Measurements from ENCODE around the gene CDKL2.
A peak's percentile ranks its signal among the peaks of the same experiment; 100 is the strongest.
"Not testable (repeated sequence)": the region's sequence is repeated elsewhere in the genome, so short reads cannot be mapped to it uniquely, and the experiment has no call there.

The CDKL2 gene

DNA sequence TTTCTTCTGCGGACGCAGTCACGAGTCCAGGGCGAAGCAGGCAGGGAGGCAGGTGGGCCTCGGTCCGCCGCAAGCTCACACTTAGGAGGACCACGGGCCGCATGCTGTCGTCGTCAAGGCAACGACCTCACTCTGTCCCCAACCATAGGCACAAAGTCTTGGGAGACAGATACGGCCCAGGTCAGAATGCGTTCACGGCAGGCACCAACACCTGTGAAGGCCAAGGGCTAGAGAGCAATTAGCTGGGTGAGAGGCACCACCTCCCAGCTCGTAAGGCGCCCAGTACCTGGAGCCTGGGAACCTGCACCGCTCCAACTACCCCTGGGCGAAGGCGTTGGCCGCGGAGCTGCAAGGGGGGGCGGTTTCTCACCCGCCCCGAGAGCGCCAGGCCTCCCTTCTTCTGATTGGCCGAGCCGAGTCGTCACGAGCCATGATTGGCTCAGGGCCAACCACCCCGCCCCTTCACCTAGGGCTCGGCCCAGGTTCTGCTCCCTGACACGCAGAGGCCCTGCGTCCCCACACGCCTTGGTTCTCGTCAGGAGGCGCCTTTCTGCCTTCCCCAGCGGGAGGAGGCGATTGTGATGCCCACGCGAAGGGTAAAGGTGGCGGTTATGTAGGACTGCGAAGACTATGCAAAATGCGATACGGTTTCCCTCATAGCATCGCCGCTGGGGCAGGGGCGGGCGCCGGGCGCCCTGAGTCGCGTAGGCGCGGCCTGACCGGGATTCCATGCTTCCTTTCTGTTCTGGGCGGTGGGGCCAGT is at the start of gene CDKL2:
TSS of gene CDKL2 (minus strand) at position 355 of the 763 bp plus-strand sequence. CDS start 4,540 bp downstream, outside the sequence.
- peak; percentile 80 for DNase-seq (ENCODE audit: low spot score)

DNA sequence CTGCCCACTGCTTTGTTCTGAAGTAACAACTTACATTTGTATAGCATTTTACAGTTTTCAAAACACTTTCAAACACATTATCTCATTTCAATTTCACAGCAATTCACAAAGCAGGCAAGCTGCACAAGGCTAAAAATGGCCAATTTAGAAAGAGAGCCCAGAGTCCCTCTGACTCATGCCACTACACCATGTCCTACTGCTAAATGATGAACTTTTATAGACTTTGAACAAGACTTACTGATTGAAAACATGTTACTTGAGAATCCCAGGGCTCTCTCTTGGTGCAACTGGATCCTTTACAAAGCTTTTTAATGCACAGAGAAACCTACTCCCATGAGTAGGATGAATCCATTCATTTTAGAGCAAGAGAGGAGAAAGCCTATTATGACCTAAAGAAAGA is 48.6 kb upstream of the CDKL2 start:
- no peak for DNase-seq (ENCODE audit: low spot score)

DNA sequence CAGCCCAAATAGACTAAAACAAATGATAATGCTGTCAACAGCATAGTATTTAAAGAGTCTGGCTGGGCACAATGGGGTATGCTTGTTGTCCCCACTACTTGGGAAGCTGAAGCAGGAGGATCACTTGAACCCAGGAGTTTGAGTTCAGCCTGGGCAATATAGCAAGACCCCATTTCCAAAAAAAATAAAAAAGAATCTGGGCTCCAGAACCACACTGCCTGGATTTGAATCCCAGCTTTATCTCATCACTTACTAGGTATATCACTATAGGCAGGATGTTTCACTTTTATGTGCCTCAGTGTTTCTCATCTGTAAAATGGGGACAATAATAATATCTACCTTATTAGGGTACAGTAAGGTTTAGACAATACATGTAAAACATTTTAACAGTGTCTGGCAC is 48.1 kb upstream of the CDKL2 start:
- DNase-seq (ENCODE audit: low spot score) = no peak

DNA sequence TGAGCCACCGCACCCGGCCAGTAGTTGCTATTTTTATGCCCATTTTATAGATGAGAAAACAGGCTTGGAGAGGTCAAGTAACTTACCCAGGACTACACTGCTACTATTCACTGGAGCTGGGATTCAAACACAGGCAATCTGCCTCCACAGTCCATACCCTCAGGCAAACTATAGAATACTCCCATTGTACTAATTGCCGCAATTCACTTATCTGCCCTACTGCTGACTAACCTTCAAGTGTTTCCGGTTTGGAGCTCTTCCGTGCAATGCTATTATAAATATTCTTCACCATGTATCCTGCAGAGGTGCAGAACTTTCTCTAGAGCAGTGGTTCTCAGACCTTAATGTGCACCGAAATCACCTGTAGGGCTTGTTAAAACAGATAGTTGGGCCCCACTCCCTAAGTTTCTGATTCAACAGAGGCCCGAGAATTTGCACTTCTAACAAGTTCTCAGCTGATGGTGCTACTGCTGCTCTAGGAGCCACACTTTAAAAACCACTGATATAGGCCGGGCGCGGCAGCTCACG is 44.7 kb upstream of the CDKL2 start:
- DNase-seq (ENCODE audit: low spot score) = no peak

DNA sequence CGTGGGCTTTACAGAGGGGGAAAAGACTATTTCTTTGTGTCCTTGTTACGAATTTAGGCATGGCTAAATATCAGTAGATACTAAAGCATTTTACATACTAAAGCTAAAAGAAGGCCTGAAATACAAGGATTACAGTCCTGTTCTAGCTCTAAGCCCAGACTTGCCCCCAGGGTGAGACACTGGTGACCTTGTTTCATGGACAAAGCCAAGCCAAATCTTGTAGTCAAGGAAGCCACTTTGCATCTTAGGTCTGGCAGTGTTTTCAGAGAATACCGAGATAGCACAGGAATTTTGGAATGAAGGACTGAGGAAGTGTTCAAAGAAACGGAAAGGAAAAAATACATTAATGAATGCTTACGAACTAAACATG is 43.6 kb upstream of the CDKL2 start:
- DNase-seq (ENCODE audit: low spot score) = no peak

DNA sequence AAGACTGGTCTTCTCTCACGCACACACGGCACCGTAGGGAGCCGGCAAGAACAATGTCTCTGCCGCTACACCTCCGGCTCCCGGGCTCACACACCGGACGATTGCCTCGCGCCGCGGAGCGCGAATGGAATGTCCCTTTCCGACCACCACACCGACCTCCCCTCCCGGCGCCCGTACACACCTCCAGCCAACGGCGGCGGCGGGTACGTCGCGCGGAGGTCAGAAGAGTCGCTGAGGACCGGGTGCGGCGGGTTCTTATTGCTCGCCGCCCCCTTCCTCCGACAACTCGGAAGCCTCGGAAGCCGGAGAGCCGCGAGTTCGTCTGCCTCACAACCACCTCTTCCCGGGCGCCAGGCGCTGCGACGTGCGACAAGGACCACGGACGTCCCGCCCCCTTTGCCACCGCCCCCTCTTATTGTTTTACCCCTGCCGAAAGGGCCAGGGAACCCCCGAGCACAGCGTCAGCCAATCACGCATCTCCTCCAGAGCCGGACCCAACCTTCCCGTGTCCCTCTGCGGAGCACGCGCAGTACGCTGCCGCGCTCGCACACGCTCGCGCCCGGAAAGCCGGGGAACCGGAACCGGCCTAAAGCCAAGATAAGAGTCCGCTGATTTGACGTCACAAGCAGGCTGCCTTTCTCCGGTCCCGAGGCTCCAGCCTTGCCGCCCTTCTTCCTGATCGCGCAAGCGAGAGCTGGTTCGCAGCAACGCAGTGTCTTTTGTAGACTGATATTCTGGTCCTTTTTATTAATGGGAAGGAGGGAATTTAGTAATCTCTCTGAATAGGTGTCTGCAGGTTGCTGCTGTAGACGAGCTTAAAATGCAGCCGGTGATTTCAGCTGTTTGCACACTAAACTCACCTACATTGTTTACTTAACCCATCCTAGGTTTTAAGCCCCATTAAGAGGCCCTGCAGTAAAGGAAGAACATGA is 43.0 kb upstream of the CDKL2 start, which contains the start of gene G3BP2:
TSS of gene G3BP2 (minus strand) at position 385 of the 932 bp plus-strand sequence. CDS start 11,386 bp downstream, outside the sequence.
- peak; percentile 99 for DNase-seq (ENCODE audit: low spot score)

DNA sequence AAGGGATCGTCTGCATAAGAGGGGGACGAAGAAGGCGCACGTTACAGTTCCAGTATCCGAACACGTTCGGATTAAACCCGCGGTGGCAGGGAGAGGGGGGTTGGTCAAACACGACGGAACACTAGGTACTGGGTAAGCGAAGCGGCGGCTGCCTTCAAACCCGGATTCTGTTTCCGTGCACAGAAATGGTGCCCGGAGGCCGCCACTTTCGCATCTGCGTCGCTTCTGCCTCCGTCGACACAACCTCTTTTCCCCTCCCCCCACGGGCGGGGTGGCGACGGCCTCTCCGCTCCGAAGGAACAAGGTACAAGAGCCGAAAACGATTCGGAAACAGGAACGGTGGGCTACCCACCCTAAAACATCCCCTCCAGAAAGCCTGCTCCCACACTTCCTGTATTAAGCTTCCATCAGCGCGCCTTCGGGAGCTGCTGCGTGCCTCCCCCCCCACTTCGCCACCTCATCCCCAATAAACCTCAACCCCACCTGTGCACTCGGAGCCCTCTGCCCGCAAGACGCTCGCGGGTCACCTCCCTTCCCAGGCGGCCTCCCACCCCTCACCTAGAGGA is 42.2 kb upstream of the CDKL2 start:
- DNase-seq (ENCODE audit: low spot score) = peak; percentile 62

DNA sequence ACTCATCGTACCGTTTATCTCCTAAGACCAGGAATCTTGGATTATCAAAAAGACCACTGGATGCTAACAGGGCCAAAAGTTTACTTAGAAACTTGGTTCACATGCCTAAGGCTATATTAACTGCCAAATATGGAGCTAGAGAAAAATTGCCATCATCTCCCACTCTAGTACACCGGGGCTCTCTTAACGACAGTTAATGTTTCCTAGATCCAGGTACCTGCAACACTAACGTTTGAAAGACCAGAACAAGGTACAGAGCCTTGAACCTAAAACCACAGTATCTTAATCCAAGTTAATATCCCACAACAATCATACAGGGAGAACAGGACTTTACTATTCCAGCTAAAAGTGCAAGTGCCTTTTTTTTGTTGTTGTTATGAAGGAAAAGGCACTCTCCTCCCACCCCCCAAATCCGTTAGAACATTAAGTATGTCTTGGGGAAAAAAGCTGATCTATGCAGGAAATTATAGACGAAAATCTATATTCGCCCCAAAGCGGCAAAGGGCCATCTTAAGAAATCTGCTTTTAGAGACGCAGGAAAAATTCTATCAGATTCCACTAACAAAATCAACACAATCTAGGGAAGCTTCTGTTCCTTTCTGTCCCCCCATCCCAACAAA is 41.6 kb upstream of the CDKL2 start:
- no peak for DNase-seq (ENCODE audit: low spot score)

DNA sequence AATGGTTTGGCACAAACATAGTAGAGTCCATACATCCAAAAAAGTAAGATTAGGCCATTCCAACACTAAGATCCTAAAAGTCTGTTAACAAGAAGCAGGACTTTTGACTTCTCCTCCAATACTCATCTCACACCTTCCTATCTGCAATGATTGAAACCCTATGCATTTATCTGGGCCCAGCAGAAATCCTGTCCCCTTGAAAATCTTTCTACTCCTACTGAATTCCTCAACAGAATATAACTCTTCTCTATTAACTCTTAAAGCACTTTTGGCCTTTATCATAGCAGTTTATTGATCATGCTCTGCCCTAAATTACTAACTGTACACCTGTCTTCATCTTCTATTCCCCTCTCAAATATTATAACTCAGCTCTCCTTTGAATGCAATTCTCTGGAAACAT is 38.3 kb upstream of the CDKL2 start:
- no peak for DNase-seq (ENCODE audit: low spot score)

DNA sequence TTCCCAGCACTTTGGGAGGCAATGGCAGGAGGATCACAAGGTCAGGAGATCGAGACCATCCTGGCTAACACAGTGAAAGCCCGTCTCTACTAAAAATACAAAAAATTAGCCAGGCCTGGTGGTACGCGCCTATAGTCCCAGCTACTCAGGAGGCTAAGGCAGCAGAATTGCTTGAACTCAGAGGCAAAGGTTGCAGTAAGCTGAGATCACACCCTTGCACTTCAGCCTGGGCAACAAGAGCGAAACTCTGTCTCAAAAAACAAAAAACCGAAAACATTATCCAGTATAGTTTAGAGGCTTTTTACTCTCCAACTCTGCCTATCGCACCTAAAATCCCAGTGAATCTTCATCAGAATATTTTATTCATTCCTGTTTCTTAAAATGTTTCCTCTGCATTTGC is 37.3 kb upstream of the CDKL2 start:
- DNase-seq (ENCODE audit: low spot score) = not testable (repeated sequence)

DNA sequence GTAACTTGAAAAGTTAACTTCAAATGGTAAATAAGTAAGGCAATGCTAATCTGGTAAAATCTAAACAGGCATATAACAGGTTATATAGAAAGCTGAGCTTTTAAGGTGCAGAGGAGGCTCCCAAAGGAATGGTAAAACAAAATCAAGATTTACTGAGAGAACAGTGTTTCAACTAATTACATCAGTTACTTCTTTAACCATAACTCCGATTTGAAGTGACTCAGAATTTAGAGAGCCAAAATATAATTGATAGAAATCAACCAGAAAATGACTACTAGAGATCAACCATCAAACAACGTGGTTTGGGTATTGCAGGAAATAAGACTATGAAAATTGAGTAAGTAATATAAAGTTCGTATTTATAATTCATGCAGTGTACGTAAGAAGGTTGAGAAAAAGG is 36.0 kb upstream of the CDKL2 start:
- DNase-seq (ENCODE audit: low spot score) = no peak

DNA sequence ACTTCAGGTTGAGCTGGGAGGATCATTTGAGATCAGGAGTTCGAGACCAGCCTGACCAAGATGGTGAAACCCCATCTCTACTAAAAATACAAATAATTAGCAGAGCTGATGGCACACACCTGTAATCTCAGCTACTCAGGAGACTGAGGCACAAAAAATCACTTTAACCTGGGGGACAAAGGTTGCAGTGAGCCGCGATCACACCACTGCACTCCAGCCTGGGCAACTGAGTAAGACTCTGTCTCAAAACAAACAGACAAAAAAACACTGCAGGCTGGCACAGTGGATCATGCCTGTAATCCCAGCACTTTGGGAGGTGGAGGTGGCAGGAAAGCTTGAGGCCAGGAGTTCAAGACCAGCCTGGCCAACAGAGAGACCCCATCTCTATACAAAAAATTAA is 34.3 kb upstream of the CDKL2 start:
- DNase-seq (ENCODE audit: low spot score) = not testable (repeated sequence)

DNA sequence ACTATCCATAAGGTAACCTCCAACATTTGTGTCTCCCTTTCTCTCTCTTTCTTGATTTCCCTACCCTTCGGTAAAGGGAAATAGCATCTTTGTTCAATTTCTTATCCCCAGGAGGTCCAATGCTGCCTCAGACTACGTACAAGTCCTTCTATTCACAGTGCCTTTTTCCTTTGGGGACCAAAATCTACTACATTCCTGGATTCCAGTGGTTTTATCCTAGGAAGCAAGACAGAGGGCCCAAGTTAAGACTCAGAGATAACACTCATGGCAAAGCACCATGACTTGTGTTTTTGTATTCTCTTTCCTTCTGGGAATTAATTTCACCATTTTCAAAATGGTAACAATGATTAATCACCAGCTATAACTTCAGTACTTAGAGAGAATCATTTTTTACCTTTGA is 32.3 kb upstream of the CDKL2 start:
- no peak for DNase-seq (ENCODE audit: low spot score)

DNA sequence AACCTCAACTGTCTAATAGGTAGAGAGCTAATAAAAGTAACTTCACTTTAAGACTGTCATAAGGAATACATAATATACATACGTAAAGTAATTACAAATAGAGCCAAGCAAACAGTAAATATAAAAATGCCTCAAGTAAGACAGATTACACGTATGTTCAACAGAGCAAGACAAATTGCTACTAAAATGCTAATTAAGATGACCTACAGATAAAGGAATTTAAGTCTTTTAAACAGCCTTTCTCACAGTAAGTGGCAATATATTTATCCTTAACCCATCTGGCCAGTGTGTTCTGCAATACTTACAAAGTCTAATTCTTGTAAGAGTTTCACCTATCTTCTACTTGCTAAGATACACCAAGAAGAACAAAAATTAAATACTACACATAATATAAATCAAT is 30.2 kb upstream of the CDKL2 start:
- DNase-seq (ENCODE audit: low spot score) = no peak

DNA sequence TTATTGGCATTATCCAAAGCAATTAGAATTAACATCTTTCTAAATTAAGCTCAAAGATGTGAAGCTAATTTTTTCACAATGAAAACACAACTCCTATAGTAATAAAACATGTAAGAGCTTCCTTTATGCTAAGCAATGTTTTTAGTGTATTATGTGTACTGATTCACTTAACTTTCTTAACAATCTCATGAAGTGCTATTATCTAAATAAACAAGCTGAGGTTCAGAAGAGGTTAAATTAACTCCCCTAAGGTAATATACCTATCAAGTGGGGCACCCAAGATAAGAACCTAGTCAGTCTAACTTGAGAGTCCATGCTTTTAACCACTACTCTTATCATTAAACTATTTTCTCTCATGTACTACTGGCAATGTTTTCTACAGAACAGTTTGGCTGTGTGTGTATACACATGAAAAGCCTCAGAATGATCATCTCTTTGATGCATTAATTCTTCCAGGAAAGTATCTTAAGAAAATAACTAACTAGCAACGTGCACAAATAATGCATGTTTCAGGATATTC is 29.2 kb upstream of the CDKL2 start:
- no peak for DNase-seq (ENCODE audit: low spot score)

DNA sequence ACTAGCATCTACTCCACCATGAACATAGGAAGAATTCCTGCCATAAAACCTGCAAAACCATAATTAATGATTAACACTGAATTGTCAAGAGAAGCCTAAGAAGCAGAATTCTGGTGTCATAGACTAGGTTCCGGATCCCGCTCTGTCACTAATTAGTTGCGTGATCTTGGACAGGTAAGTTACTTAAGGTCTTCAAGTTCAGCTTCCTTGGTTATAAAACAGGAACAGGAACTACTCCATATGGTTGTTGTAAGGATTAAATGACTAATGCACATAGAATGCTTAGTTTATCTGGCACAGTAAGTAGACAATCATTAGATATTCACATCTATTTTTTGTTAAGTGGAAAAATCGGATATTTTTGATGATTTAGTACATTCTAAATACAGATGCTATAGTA is 28.5 kb upstream of the CDKL2 start:
- DNase-seq (ENCODE audit: low spot score) = no peak

DNA sequence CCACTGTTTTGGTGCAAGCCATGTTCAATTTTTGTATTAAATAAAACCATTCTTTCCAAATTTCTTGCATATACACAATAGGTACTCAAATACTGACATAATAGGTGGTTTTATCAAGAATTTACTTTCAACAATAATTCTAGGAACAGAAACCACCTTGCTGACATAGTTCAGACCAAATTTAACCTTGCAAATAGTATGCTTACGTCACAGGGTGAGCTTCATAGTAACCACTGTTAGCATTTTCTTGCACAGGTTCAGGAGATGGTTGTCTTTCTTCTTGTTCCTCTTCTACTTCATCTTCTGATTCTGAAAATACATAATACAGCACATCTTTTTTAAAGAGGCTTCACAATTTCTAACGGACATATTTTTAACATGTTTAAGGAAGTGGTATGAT is 25.2 kb upstream of the CDKL2 start:
- no peak for DNase-seq (ENCODE audit: low spot score)

DNA sequence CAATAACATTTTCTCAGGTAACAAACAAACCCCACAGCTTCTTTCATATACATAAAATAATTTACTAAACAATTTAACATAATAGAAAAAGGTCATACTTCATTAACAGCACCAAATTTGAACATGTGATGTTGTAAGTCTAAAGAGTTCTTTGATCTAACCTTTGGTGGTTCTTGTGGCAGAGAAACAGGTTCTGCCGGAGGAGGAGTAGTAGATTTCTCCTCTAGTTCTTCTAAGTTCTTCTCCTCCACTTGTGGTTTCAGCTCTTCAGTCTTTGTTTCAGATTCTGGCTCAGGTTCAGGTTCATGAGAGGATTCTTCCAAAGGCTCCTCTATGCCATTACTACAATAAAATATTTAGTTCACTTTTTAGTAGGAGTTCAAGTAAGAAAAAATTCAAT is 24.6 kb upstream of the CDKL2 start:
- no peak for DNase-seq (ENCODE audit: low spot score)

DNA sequence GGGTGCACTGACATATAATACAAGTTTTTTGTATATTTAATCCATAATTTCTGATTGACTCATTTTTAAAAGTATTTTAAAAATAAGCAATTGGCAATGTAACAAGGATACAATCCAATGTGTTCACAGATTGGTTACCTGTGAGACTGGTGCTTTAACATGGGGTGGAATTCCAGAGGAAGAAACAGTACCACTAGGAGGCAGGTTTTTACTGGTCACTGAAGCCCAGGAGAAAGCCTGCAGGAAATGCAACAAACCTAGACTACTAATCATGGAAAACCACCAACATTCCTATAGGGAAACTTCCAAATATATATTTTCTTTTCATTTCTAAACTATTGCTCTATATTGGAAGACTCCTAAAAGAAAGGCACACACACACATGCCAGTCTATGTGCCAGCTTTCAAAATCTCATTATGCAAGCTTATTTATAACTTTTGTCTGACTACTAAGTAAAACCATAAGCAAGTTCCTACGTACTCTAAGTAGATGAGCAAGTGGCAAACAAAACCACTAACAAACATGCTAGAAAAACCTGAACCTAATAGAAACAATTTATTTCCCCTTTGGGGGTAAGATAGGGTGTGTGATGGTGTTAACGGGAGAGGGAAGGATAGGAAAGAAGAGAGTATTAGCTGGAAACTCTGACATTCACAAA is 23.6 kb upstream of the CDKL2 start:
- peak; percentile 15 for DNase-seq (ENCODE audit: low spot score)

DNA sequence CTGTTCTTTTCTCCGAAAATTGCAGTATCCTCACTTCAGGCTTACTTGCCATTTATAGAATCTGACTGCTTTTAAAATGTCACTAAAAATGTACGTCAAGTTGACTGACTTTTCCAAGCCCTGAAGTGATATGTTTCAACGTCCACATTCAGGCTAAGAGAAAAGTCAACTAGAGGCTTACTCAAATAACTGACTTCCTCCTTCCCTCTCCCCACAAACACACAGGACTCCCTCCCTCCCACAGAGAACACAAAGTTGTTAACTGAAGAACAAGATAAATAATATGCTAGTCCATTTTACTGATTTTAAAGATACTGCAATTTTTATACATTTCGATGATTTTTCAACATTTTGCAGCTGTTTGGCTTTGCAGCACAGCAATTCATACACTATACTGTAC is 13.8 kb upstream of the CDKL2 start:
- no peak for DNase-seq (ENCODE audit: low spot score)

DNA sequence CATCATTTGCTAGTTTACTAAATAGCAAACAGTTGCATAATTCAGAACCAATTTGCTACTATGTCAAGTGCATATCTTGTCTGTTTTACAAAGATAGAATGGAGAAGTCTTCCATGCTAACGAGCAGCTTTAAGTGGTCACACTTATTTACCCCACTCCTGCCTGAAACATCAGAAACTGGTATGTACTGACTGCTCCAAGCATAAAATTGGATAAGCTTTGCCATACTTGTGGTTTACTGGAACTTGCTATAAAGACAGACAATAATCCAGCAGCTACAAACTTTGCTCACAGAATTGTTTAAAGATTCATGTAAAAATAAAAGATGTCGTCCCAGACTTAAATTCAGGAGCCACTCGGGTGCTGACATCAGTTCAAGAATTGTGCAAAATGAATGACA is 13.3 kb upstream of the CDKL2 start:
- DNase-seq (ENCODE audit: low spot score) = no peak

Measured in Ammon's horn (tissue), 1 donor.